Superior temporal gyrus (tissue), 1 donor: ENCODE measurements around the gene NUDCD3.
"Not testable (repeated sequence)": the region's sequence is repeated elsewhere in the genome, so short reads cannot be mapped to it uniquely, and the experiment has no call there.

Experiments
- DNase-seq: peaks from one replicate; pipeline ENCODE4 v3.0.0-alpha.2; 2016; ENCODE audit errors: extremely low spot score

NUDCD3 gene

GRCh38 chr7:44518761-44519160 lies 28.3 kb upstream of the NUDCD3 start:
- DNase-seq: no peak

GRCh38 chr7:44517175-44517574 lies 26.7 kb upstream of the NUDCD3 start:
- DNase-seq: no peak

- DNase-seq: no peak
Observed at GRCh38 chr7:44515590-44516268, 25.3 kb upstream of the NUDCD3 start.

- DNase-seq: no peak
Observed at GRCh38 chr7:44512736-44513135, 22.3 kb upstream of the NUDCD3 start.

GRCh38 chr7:44511863-44512468 lies 21.5 kb upstream of the NUDCD3 start:
- DNase-seq: no peak

- no peak for DNase-seq
Observed at GRCh38 chr7:44511236-44511635, 20.8 kb upstream of the NUDCD3 start.

GRCh38 chr7:44508328-44509030 lies 18.0 kb upstream of the NUDCD3 start:
- DNase-seq: no peak

GRCh38 chr7:44506592-44507288 lies 16.3 kb upstream of the NUDCD3 start:
- DNase-seq: not testable (repeated sequence)

GRCh38 chr7:44505595-44505994 lies 15.1 kb upstream of the NUDCD3 start:
- no peak for DNase-seq

GRCh38 chr7:44498230-44498954 lies 7.9 kb upstream of the NUDCD3 start:
- DNase-seq: no peak

GRCh38 chr7:44497155-44498027 lies 6.9 kb upstream of the NUDCD3 start:
- DNase-seq: no peak

- DNase-seq: no peak
Observed at GRCh38 chr7:44496385-44496784, 5.9 kb upstream of the NUDCD3 start.

GRCh38 chr7:44494960-44495359 lies 4.5 kb upstream of the NUDCD3 start:
- DNase-seq: no peak

- DNase-seq: no peak
Observed at GRCh38 chr7:44491229-44491628, 771 bp upstream of the NUDCD3 start.

GRCh38 chr7:44489955-44490350 lies 505 bp downstream of the NUDCD3 start:
- no peak for DNase-seq

- no peak for DNase-seq
Observed at GRCh38 chr7:44488955-44489354, 1.5 kb downstream of the NUDCD3 start.

GRCh38 chr7:44486693-44487092 lies 3.8 kb downstream of the NUDCD3 start:
- no peak for DNase-seq

- no peak for DNase-seq
Observed at GRCh38 chr7:44486001-44486400, 4.5 kb downstream of the NUDCD3 start.

- DNase-seq: no peak
Observed at GRCh38 chr7:44484482-44485313, 5.8 kb downstream of the NUDCD3 start.
